HEK293T (cell line): ENCODE data around the gene TXNRD2.

Experiments used
- ARNT ChIP-seq: fragments of 450-650 bp; IDR thresholded peaks from 2 replicates; pipeline ENCODE4 v1.6.1; 2017; ENCODE audit warnings: mild to moderate bottlenecking
- BHLHE40 ChIP-seq: fragments of 450-650 bp; IDR thresholded peaks from 2 replicates; pipeline ENCODE4 v1.6.1; 2016; ENCODE audit warnings: mild to moderate bottlenecking, moderate library complexity, borderline replicate concordance
- FOXA1 ChIP-seq: fragments of 450-650 bp; IDR thresholded peaks from 2 replicates; pipeline ENCODE4 v1.6.1; 2016; ENCODE audit warnings: mild to moderate bottlenecking
- FOXM1 ChIP-seq: fragments of 450-650 bp; IDR thresholded peaks from 2 replicates; pipeline ENCODE4 v1.6.1; 2017; ENCODE audit warnings: mild to moderate bottlenecking, borderline replicate concordance
- HDGF ChIP-seq: fragments of 450-650 bp; IDR thresholded peaks from 2 replicates; pipeline ENCODE4 v1.6.1; 2017; ENCODE audit warnings: antibody characterized with exemption, borderline replicate concordance
- NFRKB ChIP-seq: fragments of 450-650 bp; IDR thresholded peaks from 2 replicates; pipeline ENCODE4 v1.6.1; 2016; ENCODE audit warnings: mild to moderate bottlenecking, moderate library complexity
- PKNOX1 ChIP-seq: fragments of 450-650 bp; IDR thresholded peaks from 2 replicates; pipeline ENCODE4 v1.6.1; 2016
- SP1 ChIP-seq: fragments of 450-650 bp; IDR thresholded peaks from 2 replicates; pipeline ENCODE4 v1.6.1; 2017
- SUZ12 ChIP-seq: fragments of 450-650 bp; IDR thresholded peaks from 2 replicates; pipeline ENCODE4 v1.6.1; 2016; ENCODE audit warnings: mild to moderate bottlenecking
- TARDBP ChIP-seq: fragments of 450-650 bp; IDR thresholded peaks from 2 replicates; pipeline ENCODE4 v1.6.1; 2016

- TF ChIP-seq FOXA1 (no peak), SUZ12 (no peak), NFRKB (no peak), ARNT (no peak), SP1 (no peak), BHLHE40 (no peak), PKNOX1 (no peak), HDGF (no peak), TARDBP (no peak), FOXM1 (no peak)
Measured at GRCh38 chr22:19895160-19895849, 46.3 kb downstream of the TXNRD2 start.
